HG03039 (cell line): ENCODE data around the gene NBL1.

Experiments used
- ATAC-seq: cut with Tn5 transposase; IDR thresholded peaks from one replicate; pipeline ENCODE4 v1.9.1; 2021; ENCODE audit warnings: mild to moderate bottlenecking, moderate library complexity; ENCODE audit not compliant: unreplicated experiment

The NBL1 gene

GRCh38 chr1:19665496-19666465 is 21.7 kb downstream of the NBL1 start:
- no peak for ATAC-seq

- no peak for ATAC-seq
Observed at GRCh38 chr1:19668888-19669287, 24.8 kb downstream of the NBL1 start.

- ATAC-seq: no peak
Observed at GRCh38 chr1:19670787-19671186, 26.7 kb downstream of the NBL1 start.

DNA sequence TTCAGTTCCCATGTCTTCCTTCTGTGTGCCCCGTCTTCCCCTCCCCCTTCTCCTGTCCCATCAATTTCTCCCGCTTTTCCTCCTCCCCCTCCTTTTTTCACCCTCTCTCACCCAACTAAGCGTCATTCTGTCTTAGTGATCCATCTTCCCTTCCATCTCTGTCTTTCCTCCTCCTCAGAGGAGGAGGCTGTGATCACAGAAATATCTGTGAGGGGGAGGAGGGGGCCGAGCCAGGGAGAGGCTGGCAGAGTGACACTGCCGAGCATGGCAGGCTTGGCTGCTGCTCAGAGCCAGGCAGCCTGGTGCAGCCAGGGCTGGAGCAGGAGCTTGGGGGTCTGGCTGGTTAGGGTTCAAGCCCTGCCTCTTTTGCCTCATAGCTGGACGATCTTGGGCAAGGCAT is 28.1 kb downstream of the NBL1 start:
- ATAC-seq: no peak

GRCh38 chr1:19675797-19676196 is 31.7 kb downstream of the NBL1 start:
- ATAC-seq: no peak

GRCh38 chr1:19676438-19676922 is 32.4 kb downstream of the NBL1 start:
- no peak for ATAC-seq

DNA sequence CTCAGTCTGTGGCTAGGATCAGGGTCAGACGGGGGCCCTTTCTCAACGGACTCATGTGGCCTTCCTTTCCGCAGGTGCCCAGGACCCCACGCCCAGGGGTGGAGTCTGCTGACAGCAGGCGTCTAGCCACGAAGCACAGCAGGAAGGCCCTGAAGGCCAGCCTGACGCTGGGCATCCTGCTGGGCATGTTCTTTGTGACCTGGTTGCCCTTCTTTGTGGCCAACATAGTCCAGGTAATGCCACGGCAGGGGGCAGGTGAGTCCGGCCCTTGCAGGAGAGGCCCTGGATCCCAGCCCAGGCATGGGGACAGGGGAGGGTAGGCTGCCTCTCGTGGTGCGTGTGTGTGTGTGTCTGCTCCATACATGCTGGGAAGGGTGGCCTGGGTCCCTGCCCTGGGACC is 34.4 kb downstream of the NBL1 start:
- no peak for ATAC-seq

- ATAC-seq: no peak
Observed at GRCh38 chr1:19678931-19679453, 34.9 kb downstream of the NBL1 start.

- ATAC-seq: no peak
Observed at GRCh38 chr1:19679691-19680090, 35.6 kb downstream of the NBL1 start.

DNA sequence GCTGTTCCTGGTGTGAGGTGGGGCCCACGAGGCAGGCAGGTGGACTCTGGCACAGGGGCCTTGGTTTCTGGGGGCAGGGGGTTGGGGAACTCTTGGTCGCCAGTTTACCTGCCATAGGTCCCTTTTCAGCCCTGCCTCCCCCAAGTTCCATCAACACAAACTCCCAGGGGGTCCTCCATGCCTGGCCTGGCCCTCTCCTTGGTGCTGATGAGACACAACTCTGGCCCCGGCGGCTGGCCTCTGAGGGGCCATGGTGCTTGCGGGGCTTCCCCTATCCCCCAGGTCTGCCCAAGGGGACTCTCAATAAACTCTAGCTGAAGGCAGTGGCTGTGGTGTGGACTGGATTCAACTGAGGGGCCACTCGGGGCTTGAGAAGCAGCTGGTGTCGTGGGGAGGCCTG is 36.5 kb downstream of the NBL1 start:
- no peak for ATAC-seq

- no peak for ATAC-seq
Observed at GRCh38 chr1:19682257-19682656, 38.1 kb downstream of the NBL1 start.

DNA sequence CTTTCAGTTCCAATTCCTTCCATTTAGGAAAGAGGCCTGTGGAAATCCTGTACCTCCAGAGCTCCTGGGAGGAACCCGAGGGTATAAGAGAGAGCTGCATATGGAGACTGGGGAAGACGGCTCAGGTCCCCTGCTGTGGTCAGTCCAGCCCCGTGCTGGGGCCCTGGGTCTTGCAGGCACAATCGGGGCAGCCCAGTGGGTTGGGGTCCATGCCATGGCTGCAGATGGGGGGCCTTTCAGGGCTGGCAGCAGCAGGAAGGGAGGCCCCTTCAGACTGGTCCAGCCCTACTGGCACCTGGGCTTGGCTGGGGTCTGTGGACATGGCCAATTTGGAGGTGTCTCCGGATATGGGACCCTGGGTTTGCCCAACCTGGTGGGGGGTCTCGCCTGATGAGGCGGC is 38.8 kb downstream of the NBL1 start:
- ATAC-seq: no peak

DNA sequence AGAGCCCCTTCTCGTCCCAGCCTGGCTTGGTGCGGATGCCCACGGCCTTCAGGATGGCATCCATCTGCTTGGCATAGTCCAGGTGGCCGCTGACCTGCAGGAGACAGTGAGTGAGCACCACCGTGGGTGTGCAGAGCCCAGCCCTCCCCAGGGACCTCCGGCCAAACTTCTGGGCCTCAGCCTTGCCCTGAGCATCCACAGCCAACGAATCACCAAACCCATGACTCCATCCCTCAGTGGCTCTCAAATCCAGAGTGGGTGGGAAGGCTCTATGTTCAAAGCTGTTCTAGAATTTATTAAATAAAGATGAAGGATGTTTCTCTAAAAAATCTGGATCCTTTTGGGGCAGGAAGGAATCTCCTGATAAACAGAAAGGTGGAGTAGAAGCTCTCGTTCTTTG is 39.2 kb downstream of the NBL1 start:
- ATAC-seq: no peak

DNA sequence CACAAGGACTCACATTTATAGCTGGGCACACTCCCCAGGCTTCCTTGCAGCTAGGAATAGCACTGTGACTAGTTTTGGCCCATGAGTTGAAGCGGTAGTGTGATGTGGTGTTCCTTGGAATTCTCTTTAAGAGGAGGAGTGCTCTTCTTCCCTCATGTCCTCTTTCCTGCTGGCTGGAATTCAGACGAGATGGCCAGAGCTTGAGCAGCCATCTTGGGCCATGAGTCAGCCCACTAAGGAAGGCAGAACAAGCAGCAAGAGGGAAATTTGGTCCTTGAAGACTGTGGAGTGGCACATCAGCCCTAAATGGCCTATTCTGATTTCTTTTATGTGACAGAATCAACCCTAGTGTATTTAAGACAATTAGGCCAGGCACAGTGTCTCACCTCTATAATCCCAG is 40.6 kb downstream of the NBL1 start:
- no peak for ATAC-seq

GRCh38 chr1:19685994-19686393 is 41.9 kb downstream of the NBL1 start:
- ATAC-seq: no peak

- no peak for ATAC-seq
Observed at GRCh38 chr1:19687414-19687813, 43.3 kb downstream of the NBL1 start.

- no peak for ATAC-seq
Observed at GRCh38 chr1:19688041-19688842, 44.1 kb downstream of the NBL1 start.

DNA sequence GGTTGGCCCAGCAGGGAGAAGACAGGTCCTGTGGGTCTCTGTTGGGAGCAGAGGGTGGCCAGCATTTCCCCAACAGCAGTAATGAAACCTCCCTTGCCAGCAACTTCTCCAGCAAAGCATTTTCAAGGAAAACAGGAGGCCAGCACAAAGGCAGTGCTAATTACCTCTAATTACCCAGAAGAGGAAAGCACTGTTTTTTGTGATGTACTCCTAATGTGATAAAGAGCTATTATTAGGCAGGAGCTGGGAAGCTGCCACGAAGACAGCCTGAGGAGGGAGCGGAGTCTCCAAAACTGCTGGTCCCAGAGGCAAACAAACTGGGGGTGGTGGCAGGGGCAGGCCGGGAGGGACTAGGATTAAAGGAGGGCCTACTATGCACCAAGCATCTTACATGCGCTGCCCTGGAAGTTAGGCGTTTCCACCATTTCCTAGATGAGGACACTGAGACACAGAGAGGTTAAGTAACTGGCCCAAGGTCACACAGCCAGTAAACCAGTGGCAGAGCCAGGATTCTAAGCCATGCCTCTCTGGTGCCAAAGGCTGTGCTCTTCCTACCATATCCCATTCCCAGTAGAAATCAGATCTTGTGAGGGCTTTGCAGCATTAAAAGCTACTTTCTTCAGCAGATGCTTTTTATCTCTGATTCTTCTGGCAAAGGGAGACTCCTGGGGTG is 45.1 kb downstream of the NBL1 start:
- no peak for ATAC-seq

DNA sequence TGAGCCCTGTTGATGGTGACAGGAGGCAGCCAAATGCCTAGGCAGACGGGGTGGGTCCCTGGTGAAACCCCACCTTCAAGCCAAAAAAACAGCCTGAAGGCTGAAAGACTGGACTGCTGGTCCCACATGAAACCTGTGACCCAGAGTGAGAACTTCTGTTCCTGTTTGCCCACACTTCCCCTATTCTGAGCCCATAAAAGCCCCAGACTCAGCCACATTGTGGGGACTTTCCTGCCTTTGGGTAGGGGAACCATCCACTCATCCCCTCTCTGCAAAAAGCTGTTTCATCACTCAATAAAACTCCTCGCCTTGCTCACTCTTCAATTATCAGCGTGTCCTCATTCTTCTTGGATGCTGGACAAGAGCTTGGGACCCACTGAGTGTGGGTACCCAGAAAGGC is 45.7 kb downstream of the NBL1 start:
- no peak for ATAC-seq

- ATAC-seq: no peak
Observed at GRCh38 chr1:19690342-19690741, 46.2 kb downstream of the NBL1 start.

- no peak for ATAC-seq
Observed at GRCh38 chr1:19694298-19694697, 50.2 kb downstream of the NBL1 start.
